Embryonic facial prominence (tissue), 1 donor: Measurements from ENCODE around the gene FOCAD.

Source experiments
- DNase-seq: peaks from one replicate; pipeline ENCODE4 v3.0.0-alpha.2; 2016; ENCODE audit errors: extremely low spot score

The FOCAD gene

DNA sequence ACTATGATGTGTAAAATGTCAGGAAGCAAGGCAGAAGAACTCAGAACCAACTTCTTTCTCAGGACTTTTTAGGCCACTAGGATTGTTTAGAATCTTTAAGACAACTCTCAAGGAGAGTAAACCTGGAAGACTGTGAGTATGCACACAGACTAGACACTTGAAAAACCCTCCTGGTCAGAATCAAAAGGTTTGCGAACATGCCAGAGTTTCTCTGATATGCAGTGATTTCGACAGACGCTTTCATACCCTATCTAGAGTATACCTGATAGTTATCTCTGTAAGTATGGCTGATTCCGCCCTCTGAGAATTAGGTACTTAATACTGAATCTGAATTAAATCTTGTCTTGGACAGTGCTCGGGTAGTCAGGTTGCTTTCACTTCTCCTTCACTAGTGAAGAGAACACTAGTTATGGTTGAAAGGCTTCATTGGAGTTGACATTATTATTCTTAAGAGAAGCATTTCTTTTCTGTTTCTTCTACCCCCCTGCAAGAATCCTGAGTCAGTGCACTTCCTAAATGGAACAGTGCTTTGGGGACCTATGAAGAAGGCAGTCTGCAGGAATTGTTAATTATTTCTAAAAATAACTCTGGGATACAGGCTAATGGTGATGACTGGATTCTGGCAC lies 189.3 kb downstream of the FOCAD start:
- DNase-seq: no peak

- no peak for DNase-seq
Observed at GRCh38 chr9:20880271-20880670, 196.2 kb downstream of the FOCAD start.

DNA sequence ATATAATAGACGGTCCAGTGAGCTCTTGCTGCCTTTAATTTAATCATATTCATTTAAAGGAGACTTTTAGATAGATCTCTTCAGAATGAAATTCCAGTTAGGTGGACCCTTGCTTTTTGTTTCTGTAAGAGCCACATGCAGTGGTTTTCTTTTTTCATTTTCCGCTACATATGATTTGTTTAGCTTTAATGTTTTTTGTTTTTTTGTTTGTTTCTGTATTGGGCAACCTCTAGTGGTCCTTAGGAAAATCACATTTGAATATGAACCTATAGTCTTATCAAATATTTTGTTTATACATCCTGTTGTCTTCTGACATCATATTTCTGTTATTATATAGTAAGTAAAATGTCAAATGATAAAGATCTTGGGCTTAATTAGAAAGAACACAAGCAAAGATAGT lies 196.6 kb downstream of the FOCAD start:
- DNase-seq: no peak

- no peak for DNase-seq
Observed at GRCh38 chr9:20884985-20885593, 201.0 kb downstream of the FOCAD start.

DNA sequence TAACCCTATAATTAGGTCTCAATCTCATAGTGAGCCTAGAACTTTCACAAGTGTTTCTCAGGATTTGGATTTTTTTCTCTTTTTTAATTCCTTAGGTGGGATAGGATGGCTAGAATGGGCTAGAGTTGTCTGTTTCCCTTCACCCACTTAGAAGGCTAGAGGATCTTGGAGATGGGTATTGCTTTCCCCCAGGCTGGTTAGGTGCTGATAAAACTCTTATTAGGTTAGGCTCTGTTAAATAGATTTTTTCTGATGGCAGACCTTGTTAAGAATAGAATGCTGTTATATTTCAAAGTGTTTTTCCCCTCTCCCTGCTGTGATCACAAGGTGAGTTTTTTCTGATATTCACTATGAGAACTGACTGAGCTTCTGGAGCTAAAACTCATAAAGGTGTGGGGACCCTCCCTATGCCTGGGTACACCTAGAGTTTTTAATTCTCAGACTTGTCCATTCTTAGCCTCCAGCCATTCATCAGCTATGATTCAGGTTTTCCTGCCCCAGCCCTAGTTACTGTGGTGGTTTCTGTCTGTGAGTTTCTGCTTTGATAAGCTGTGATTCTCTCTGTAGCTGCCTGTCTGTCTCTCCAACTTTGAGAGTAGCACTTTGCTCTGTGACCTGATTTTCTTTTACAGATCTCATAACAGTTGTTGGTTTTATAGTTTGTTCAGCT lies 215.0 kb downstream of the FOCAD start:
- no peak for DNase-seq

DNA sequence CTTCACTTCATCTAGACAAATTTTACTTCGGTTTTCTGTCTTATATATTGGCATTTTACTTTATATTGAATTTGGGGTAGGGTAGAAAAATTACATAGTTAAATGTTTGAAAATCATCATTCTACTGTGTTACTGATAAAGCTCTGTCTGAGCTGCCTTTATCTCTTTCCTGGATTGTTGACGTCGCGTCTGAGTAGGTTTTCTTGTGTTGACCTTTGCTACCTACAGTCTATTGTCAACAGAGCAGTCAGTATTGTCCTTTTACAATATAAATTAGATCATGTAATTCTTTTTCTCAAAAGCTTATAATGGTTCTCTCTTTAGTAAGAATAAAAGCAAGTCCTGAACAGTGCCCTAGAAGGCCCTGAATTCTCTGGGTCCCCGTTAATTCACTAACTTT lies 219.2 kb downstream of the FOCAD start:
- no peak for DNase-seq

DNA sequence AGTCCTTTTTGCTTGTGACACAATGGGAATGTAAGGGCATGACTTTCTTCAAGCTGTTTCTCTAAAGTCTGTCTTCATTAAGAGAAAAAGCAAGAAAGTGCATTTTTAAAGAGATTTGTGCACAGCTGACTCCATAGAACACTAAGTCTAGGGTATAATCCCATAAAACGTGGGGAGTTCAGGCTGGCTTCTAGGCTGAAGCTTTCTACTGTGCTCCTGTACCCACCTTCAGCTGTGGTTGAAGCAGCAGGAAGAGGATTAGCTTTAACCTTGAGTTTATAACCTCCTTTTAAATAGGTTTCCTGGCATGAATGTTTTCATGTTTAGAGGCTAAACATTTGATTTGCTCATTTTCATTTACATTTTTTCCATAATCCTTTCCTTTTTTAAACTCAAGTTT lies 220.9 kb downstream of the FOCAD start:
- DNase-seq: no peak

DNA sequence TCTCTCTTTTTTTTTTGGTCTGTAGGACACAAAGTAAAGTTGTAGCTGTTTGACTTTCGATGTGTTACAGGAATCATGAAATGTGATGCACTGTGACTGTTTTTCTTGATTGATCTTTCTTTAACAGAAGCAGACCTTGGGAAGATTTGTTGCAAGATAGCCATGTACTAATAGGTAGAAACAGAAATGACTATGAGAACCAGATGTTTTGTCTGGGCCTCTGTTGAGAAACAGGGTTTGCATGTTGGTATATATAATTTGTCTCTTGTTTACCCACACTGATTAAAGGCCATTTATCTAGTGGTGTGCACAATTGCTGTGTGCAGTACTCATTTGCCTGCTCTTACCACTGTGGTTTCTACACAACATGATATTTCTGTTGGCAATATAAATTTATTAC lies 222.3 kb downstream of the FOCAD start:
- DNase-seq: peak; percentile 22

DNA sequence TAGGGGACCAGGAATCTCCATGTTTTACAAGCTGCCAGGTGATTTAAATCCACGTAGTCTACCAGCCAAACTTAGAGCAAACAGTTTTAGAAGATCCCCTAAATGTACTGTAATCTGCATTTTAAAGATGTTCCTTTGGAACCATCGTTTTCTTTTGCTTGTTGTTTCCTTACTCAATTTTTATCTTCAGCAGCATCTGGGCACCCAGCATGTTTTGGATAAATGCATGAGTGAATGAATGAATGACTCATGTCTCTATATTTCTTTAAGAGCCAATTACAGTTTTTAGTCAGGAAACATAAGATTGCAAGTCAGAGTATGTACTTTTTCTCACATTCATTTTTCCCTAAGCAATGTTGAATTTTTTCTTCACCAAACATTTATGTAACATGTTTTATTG lies 224.4 kb downstream of the FOCAD start:
- no peak for DNase-seq

DNA sequence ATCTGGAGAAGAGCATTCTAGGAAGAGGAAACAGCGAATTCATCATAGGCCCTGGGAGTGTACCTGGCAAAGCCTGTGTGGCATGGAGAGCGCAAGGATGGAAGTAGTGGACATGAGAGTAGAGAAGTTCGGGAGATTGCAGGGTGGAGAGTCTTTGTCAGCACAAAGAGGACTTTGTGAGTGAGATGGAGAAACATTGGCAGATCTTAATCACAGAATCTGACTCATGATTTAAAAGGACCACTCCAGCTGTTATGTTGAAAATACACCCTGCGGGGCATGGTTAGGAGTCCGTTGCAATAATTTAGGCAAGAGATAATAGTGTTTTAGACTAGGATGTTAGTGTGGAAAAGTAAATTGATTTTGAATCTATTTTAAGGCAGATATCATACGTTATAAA lies 230.5 kb downstream of the FOCAD start:
- DNase-seq: no peak

- no peak for DNase-seq
Observed at GRCh38 chr9:20921362-20921761, 237.3 kb downstream of the FOCAD start.

DNA sequence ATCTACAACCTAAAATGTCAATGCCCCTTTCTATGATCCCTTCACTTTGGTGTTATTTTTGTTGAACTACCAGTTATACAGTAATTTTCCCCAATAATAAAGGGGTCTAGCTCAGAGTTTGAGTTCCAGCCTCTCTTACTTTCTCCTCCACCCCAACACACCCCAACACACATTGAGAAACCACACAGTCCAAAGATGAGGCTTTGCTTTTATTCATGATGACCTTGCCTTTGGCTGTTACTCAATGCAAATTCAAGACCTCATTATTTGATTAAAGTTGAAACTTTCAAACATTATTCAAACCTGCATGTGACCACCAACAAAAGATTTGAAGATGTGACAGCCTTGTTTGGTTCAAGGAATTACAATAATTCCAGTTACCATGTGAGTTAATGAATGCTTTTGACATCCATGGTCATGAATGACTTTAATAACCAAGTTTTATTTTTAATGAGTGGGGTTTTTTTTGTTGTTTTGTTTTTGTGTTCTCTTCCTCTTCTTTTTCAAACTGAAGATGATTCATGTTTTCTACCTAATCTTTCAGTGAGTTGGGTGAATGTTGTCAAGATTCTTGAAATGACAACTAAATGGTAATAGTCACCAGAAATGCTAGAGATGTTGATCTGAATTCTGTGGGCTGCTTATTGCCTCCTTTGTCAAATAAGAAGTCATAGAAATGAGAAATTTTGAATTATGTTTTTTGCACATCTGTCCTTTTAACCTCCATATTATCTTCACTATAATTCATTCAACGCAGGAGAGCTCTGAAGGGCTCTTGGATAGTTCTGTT lies 241.4 kb downstream of the FOCAD start:
- no peak for DNase-seq

DNA sequence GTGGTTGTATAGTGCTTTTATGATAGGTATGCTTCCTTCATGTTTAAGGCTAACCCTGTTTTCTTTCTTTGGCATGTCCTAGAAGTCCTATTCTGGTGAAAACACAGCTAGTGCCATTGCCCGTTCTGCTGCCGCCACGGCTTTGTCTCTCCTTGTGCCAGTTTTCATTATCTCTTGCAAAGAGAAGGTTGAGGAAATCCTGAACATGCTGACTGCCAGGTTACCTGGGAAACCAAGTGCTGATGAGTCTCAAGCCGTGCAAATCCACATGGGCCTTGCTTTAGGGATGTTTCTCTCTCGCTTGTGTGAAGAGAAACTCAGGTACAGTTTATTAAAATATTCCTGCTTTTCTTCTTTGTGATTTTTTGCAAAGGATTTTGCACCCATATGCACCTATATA lies 245.2 kb downstream of the FOCAD start:
- DNase-seq: no peak

DNA sequence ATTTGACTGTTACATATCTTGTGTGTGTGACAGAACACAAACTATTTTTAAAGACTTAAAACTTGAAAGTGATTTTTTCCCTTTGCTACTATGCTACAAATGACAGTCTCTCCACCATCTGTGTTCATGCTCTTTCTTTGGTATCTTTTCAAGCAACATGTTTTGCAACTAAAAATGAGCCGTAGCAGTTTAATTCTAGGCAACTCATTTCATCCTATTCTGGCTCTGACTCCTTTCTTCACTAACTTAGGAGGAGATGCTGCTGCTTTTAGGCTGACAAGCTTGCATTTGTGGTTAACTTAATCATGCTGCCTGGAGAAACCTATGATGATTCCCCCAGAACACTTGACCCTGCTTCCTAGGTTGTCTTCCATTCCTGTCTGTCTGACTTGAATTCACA lies 246.8 kb downstream of the FOCAD start:
- no peak for DNase-seq

DNA sequence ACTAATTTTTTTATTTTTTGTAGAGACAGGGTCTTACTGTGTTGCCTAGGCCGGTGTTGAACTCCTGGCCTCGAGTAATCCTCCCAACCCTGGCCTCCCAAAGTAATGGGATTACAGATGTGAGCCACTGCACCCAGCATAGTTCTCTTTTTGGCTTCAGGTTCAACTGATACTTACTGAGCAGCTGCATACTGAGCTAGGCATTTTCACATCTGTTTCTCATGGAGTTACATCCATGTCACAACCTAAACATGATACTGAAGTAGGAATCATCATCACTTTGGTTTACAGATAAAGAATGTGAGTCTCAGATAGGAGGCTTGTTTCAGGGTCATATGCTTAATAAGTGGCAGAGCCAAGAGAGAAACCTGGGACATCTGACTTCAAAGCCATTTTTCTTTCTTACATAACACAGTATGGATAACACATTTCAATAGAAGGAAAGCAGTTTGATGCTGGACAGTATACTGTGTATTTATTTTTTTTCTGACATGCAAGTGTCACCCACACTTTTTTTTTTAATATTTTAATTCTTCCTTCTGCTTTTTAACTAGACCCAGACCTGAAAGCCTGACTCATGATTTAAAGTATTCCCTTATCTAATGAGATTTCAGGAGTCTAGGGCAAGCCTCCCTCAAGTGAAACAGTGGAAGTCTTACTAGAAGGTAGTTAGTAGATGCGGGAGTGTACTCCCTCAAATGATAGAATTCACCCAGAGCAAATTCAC lies 256.6 kb downstream of the FOCAD start:
- no peak for DNase-seq

DNA sequence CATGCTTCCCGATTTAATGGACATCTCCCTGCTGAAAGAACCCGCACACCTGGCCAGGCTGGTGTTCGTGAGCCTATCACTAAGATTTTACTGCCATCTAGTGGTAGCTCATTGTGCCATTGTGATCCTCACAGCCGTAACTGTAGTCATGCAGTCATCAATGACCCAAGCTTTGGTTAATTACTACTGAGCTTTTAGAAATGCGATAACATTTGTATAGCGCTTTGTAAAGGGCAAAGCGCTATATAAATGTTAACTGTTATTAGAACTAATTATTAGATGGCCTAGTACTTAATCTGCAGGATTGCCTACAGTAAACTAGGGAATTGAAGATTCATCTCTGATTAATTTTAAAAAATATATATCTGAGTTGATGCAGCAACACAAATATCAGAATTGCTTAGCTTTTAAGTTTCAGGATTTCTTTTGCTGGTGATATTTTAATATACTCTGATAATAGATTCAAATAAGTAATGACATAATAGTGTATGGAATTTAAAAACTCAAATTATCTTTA lies 257.2 kb downstream of the FOCAD start:
- DNase-seq: peak; percentile 19

GRCh38 chr9:20944507-20944906 lies 260.4 kb downstream of the FOCAD start:
- no peak for DNase-seq

DNA sequence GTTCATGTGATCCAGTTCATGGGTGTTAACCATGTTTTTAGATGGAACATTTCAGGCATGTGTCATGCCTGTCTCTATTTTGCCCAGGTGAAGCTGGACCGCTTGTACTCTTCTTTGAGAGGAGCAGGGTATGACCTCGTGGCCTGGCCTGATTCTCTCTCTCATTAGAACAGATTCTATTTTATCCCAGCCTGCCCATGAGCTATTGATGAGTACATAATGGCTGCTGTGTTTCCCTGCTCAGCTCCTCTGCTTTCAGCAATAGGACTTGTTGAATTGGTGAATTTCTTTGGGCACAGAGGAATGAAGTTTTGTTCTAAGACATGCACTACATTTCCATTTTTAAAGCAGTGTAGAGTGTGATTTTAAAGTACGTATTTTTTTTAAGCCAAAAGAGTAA lies 261.2 kb downstream of the FOCAD start:
- no peak for DNase-seq

DNA sequence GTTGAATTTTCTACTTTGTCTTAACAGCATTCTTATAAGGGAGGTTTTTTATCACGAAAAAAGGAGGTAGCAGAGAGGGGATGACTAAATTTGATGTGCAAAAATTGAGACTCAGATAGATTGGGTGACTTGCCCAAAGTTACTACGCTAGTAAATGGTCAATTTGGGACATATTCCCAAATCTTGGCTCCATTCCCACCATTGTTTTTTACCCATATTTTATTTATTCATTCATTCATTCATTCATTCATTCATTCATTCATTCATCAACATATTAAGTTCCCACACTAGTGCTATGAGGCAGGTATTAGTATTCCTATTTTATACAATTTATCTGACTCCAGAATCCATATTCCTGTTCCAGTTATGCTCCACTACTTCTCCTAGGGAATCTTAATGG lies 261.8 kb downstream of the FOCAD start:
- DNase-seq: no peak

DNA sequence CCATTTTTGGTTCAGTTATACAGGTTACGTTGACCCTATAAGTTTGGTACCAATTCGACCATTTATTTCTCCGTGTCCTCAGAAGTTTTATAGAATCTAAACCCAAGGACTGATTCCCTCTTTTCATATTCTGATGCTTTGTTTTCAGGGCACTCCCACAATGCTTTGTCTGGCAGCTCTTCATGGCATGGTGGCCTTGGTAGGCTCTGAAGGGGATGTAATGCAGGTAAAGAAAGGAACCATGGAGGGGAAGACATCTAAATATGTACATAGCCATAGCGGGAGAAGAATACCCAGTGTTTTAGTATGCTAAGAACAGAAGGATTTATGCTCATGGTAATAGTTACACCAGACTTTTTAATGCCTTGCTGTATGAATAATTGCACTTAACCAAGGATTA lies 264.6 kb downstream of the FOCAD start:
- no peak for DNase-seq

DNA sequence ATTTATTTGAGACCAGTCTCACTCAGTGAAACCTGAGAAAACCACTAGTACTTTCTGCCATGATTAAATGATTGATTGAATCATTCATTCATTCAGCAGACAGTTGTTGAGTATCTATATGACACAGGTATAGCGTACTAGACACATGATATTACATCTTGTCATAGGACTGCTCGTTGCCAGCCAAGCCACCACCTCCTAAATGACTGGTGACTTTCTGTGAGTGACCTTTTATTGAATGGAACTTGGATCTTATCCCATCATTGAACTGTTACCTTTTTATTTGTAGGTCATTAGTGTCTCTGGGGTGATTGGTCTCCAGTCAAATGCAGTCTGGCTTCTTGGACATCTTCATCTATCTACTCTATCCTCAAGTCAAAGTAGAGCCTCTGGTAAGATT lies 266.6 kb downstream of the FOCAD start:
- no peak for DNase-seq
